ENCODE data around the gene PPM1F. TPM values are rescaled to one million over a fixed set of nuclear protein-coding genes. Genes with fewer than 3 reads are reported as not detected.
"Not testable (repeated sequence)": the region's sequence is repeated elsewhere in the genome, so short reads cannot be mapped to it uniquely, and the experiment has no call there.

The PPM1F gene
- polyA plus RNA-seq, 3 donors, result 34.8 to 38.5 (median 36.1) TPM

DNA sequence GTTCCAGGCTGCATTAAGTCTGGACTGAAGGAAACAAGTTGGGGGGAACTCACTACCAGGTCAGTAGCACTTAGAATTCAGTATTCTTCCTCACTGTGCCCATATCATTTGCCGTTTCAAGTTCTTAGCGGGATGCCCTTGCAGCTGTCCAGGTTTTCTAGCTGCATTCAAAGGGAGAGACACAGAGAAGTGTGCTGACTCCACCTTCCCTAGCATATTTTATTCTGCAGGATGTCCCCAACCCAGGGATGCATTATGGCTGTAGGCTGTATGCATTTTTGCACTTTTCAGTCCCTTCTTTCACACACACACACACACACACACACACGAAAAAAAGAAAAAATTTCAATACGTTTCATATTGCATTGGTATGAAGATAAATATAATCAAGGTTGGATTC lies 49.4 kb downstream of the PPM1F start:
- DNase-seq (ENCODE audit: low read depth in 3 of 3, low spot score in 2 of 3), result no peak

DNA sequence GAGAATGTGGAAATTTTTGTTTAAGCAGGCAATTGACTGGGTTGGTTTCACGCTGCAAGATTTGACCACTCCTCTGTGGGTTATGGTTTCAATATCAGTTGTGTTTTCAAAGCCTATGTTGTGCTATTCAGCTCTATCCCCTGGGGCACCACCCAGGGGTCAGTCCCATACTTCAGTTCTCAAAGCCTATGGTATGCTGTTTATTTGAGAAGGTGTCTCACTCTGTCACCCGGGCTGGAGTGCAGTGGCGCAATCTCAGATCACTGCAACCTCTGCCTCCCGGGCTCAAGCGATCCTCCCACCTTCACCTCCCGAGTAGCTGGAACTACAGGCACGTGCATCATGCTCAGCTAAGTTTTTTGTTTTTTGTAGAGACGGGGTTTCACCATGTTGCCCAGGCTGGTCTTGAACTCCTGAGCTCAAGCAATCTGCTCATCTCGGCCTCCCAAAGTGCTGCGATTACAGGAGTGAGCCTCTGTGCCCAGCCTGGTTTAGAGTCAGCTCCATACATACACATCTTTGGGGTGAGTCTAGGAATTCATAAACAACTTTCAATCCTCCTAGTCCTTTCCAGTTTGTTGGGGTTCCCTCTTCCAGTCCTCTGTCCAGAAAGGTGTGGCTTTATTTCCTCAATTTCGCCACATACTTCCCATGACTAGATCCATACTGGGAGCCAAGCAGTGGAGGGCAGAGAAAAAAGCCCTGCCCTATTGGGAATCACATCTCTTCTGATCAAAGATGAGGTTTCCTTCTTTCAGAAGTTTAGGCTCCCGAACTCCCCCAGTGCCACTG lies 50.2 kb downstream of the PPM1F start:
- no peak for DNase-seq (ENCODE audit: low read depth in 3 of 3, low spot score in 2 of 3)

DNA sequence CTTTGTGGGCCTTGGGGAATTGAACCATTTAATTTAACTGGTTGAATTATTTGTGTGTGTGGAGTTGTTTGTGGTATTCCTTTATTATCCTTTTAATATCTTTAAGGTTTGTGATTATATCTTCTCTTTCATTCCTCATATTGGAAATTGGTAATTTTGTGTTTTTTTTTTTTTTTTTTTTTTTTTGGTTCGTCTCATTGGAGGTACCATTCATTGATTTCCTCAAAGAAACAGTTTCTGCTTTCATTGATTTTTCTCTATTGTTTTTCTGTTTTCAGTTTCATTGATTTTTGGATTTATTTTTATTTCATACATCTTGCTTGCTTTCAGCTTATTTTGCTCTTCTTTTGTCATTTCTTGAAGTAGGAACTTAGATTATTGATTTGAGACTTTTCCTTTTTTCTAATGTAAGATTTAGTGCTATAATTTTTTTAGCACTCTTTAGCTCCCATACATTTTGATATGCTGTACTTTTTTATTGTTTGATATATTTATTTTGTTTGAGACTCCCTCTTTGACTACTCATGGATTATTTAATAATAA lies 54.2 kb downstream of the PPM1F start:
- DNase-seq (ENCODE audit: low read depth in 3 of 3, low spot score in 2 of 3), result no peak

GRCh38 chr22:21896951-21897513 lies 55.6 kb downstream of the PPM1F start:
- DNase-seq (ENCODE audit: low read depth in 3 of 3, low spot score in 2 of 3), result no peak

- not testable (repeated sequence) for DNase-seq (ENCODE audit: low read depth in 3 of 3, low spot score in 2 of 3)
Observed at GRCh38 chr22:21896275-21896674, 56.4 kb downstream of the PPM1F start.

DNA sequence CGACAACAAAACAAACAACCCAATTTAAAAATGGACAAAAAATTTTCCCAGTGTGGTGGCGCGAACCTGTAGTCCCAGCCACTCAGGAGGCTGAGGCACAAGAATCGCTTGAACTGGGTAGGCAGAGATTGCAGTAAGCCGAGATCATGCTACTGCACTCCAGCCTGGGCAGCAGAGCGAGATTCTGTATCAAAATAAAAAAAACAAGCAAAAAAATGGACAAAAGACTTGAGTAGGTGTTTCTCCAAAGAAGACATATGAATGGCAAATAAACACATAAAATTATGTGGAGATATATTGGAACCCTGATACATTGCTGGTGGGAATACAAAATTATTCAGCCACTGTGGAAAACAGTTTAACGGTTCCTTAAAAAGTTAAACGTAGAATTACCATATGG lies 57.8 kb downstream of the PPM1F start:
- DNase-seq (ENCODE audit: low read depth in 3 of 3, low spot score in 2 of 3), result no peak

GRCh38 chr22:21889251-21889990 lies 63.2 kb downstream of the PPM1F start:
- no peak for DNase-seq (ENCODE audit: low read depth in 3 of 3, low spot score in 2 of 3)

- DNase-seq (ENCODE audit: low read depth in 3 of 3, low spot score in 2 of 3), result no peak
Observed at GRCh38 chr22:21887841-21888240, 64.8 kb downstream of the PPM1F start.

- not testable (repeated sequence) for DNase-seq (ENCODE audit: low read depth in 3 of 3, low spot score in 2 of 3)
Observed at GRCh38 chr22:21883930-21884329, 68.7 kb downstream of the PPM1F start.

DNA sequence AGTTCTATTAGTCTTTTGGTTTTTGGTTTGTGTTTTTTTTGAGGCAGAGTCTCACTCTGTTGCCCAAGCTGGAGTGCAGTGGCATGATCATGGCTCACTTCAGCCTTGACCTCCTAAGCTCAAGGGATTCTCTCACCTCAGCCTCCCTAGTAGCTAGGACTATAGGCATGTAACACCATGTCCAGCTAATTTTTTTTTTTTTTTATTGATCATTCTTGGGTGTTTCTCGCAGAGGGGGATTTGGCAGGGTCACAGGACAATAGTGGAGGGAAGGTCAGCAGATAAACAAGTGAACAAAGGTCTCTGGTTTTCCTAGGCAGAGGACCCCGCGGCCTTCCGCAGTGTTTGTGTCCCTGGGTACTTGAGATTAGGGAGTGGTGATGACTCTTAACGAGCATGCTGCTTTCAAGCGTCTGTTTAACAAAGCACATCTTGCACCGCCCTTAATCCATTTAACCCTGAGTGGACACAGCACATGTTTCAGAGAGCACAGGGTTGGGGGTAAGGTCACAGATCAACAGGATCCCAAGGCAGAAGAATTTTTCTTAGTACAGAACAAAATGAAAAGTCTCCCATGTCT lies 69.8 kb downstream of the PPM1F start:
- DNase-seq (ENCODE audit: low read depth in 3 of 3, low spot score in 2 of 3), result not testable (repeated sequence)

- DNase-seq (ENCODE audit: low read depth in 3 of 3, low spot score in 2 of 3), result no peak
Observed at GRCh38 chr22:21881841-21882753, 70.6 kb downstream of the PPM1F start.

GRCh38 chr22:21876486-21877176 lies 76.0 kb downstream of the PPM1F start:
- DNase-seq (ENCODE audit: low read depth in 3 of 3, low spot score in 2 of 3), result no peak

GRCh38 chr22:21874953-21875352 lies 77.7 kb downstream of the PPM1F start:
- not testable (repeated sequence) for DNase-seq (ENCODE audit: low read depth in 3 of 3, low spot score in 2 of 3)

DNA sequence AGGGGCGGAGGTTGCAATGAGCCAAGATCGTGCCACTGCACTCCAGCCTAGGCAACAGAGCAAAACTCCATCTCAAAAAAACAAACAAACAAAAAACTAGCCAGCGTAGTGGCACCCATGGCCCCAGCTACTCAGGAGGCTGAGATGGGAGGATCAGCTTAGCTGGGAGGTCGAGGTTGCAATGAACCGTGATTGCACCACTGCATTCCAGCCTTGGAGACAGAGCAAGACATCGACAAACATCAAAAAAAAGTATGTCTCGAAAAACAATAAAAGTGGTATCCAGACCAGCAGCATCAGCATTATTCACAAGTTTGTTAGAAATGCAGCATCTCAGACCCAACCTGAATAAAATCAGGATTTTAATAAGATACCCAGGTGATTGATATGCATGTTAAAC lies 79.0 kb downstream of the PPM1F start:
- DNase-seq (ENCODE audit: low read depth in 3 of 3, low spot score in 2 of 3), result no peak

- DNase-seq (ENCODE audit: low read depth in 3 of 3, low spot score in 2 of 3), result not testable (repeated sequence)
Observed at GRCh38 chr22:21872741-21873140, 79.9 kb downstream of the PPM1F start.
